OCI-LY1 (cell line): Measurements from ENCODE around the gene ZNF354B.

ENCODE experiments used
- H2AFZ ChIP-seq: fragments of 200-600 bp; sonication (generic), shearing (Covaris generic); 2 replicates; pipeline ENCODE4 v1.6.0; 2014; ENCODE audit warnings: antibody characterized with exemption, mild to moderate bottlenecking, low read length
- H3F3A ChIP-seq: fragments of 200-600 bp; sonication (generic), shearing (Covaris generic); 2 replicates; pipeline ENCODE4 v1.6.0; 2014; ENCODE audit warnings: mild to moderate bottlenecking, antibody characterized with exemption, low read length, moderate library complexity; ENCODE audit not compliant: insufficient read depth
- H3K27ac ChIP-seq: fragments of 200-600 bp; sonication (generic); 2 replicates; pipeline ENCODE4 v1.5.1; 2014; ENCODE audit warnings: low read length, mixed run types, mild to moderate bottlenecking, low read depth; ENCODE audit not compliant: poor library complexity, severe bottlenecking
- H3K27me3 ChIP-seq: fragments of 200-600 bp; sonication (generic); 2 replicates; pipeline ENCODE4 v1.6.0; 2014; ENCODE audit warnings: antibody characterized with exemption, mild to moderate bottlenecking, low read length, moderate library complexity; ENCODE audit not compliant: insufficient read depth
- H3K36me3 ChIP-seq: fragments of 200-600 bp; sonication (generic); 2 replicates; pipeline ENCODE4 v1.6.1; 2014; ENCODE audit warnings: mild to moderate bottlenecking, antibody characterized with exemption, low read length, moderate library complexity, mixed read lengths; ENCODE audit not compliant: insufficient read depth
- H3K4me1 ChIP-seq: fragments of 200-600 bp; sonication (generic); 2 replicates; pipeline ENCODE4 v1.5.1; 2014; ENCODE audit warnings: mild to moderate bottlenecking, low read length, moderate library complexity; ENCODE audit not compliant: insufficient read depth, severe bottlenecking
- H3K4me2 ChIP-seq: fragments of 200-600 bp; sonication (generic), shearing (Covaris generic); 2 replicates; pipeline ENCODE4 v1.6.1; 2014; ENCODE audit warnings: low read length
- H3K4me3 ChIP-seq: fragments of 200-600 bp; sonication (generic); 2 replicates; pipeline ENCODE4 v1.5.1; 2014; ENCODE audit warnings: low read length, low read depth, mild to moderate bottlenecking, mixed read lengths; ENCODE audit not compliant: poor library complexity, severe bottlenecking
- H3K79me2 ChIP-seq: fragments of 200-600 bp; shearing (Covaris generic); 2 replicates; pipeline ENCODE4 v1.6.1; 2016; ENCODE audit warnings: mixed run types, low read length, mixed read lengths; ENCODE audit not compliant: insufficient read depth
- H3K9ac ChIP-seq: fragments of 200-600 bp; sonication (generic), shearing (Covaris generic); 2 replicates; pipeline ENCODE4 v1.6.1; 2014; ENCODE audit warnings: mild to moderate bottlenecking, low read length, mixed read lengths
- H3K9me2 ChIP-seq: fragments of 200-600 bp; sonication (generic), shearing (Covaris generic); 2 replicates; pipeline ENCODE4 v1.6.1; 2014; ENCODE audit warnings: low read depth, mild to moderate bottlenecking, low read length, mixed read lengths
- H3K9me3 ChIP-seq: fragments of 200-600 bp; shearing (Covaris generic); 2 replicates; pipeline ENCODE4 v1.6.1; 2014; ENCODE audit warnings: low read length, mixed read lengths
- H4K20me1 ChIP-seq: fragments of 200-600 bp; sonication (generic), shearing (Covaris generic); 2 replicates; pipeline ENCODE4 v1.6.0; 2016; ENCODE audit warnings: mild to moderate bottlenecking, low read length; ENCODE audit not compliant: insufficient read depth
- CTCF ChIP-seq: fragments of 200-600 bp; sonication (generic), shearing (Covaris generic); IDR thresholded peaks from 2 replicates; pipeline ENCODE4 v1.5.1; 2017; ENCODE audit warnings: mild to moderate bottlenecking, antibody characterized with exemption, low read length, moderate library complexity, mixed read lengths
- EZH2 ChIP-seq: fragments of 200-600 bp; sonication (generic), shearing (Covaris generic); IDR thresholded peaks from 2 replicates; pipeline ENCODE4 v1.8.0; 2017; ENCODE audit warnings: borderline replicate concordance, mixed run types, mild to moderate bottlenecking, antibody characterized with exemption, low read length, moderate library complexity, mixed read lengths

The ZNF354B gene

GRCh38 chr5:178931846-178932760 lies 72.3 kb downstream of the ZNF354B start:
- peaks cover 38% of the 10 kb centered on the region for H3K9me3 ChIP-seq
- H3F3A ChIP-seq: no peaks in the 10 kb centered on the region
- no peak overlapping the region for H3K4me3 ChIP-seq
- no peak overlapping the region for H2AFZ ChIP-seq
- no peaks in the 10 kb centered on the region for H3K9me2 ChIP-seq
- H3K27ac ChIP-seq: no peak overlapping the region
- H3K4me1 ChIP-seq: no peaks in the 10 kb centered on the region
- TF ChIP-seq CTCF (no peak), EZH2 (no peak)
- no peaks in the 10 kb centered on the region for H3K79me2 ChIP-seq
- no peaks in the 10 kb centered on the region for H3K27me3 ChIP-seq
- no peak overlapping the region for H3K4me2 ChIP-seq
- no peaks in the 10 kb centered on the region for H4K20me1 ChIP-seq
- no peaks in the 10 kb centered on the region for H3K36me3 ChIP-seq
- no peak overlapping the region for H3K9ac ChIP-seq
